Stimulated activated naive CD8-positive, alpha-beta T cell treated with anti-CD3 and anti-CD28 coated beads, Interleukin-15, Interleukin-2, amounts not matched to agents 100 U/mL and 50 U/mL, for 24 hours (primary cell): Measurements from ENCODE around the gene TOP1.
A peak's percentile ranks its signal among the peaks of the same experiment; 100 is the strongest.
"Not testable (repeated sequence)": the region's sequence is repeated elsewhere in the genome, so short reads cannot be mapped to it uniquely, and the experiment has no call there.

Experiments
- ATAC-seq: fragments of 150-1000 bp; cut with Tn5 transposase; one replicate; pipeline ENCODE4 v1.10.0; 2021
- DNase-seq: peaks from one replicate; pipeline ENCODE4 v3.0.0; 2021

The TOP1 gene

GRCh38 chr20:41003936-41004294 lies 24.7 kb upstream of the TOP1 start:
- not testable (repeated sequence) for ATAC-seq, DNase-seq

- no peak for ATAC-seq
- DNase-seq = peak; percentile 24
These were observed 23.9 kb upstream of the TOP1 start for GRCh38 chr20:41004531-41005360.

DNA sequence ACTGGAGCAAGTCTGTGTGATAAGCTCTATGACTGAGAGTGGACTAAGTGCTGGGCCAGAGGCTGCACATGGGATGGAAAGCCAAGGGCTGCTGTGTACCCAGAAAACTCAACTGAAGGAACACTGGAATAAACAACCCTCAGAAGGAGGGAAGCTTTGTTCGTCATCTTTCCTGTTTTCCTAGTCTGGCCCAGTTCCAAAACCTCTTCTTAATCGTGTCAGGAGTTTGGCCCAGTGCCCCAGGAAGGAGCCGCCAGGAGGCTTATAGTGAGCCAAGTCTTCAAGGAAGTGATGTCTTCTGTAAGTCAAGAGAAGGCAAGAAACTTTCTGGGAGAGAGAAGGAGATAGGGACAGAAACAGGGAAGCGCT lies 23.3 kb upstream of the TOP1 start:
- DNase-seq (no peak), ATAC-seq (no peak)

DNA sequence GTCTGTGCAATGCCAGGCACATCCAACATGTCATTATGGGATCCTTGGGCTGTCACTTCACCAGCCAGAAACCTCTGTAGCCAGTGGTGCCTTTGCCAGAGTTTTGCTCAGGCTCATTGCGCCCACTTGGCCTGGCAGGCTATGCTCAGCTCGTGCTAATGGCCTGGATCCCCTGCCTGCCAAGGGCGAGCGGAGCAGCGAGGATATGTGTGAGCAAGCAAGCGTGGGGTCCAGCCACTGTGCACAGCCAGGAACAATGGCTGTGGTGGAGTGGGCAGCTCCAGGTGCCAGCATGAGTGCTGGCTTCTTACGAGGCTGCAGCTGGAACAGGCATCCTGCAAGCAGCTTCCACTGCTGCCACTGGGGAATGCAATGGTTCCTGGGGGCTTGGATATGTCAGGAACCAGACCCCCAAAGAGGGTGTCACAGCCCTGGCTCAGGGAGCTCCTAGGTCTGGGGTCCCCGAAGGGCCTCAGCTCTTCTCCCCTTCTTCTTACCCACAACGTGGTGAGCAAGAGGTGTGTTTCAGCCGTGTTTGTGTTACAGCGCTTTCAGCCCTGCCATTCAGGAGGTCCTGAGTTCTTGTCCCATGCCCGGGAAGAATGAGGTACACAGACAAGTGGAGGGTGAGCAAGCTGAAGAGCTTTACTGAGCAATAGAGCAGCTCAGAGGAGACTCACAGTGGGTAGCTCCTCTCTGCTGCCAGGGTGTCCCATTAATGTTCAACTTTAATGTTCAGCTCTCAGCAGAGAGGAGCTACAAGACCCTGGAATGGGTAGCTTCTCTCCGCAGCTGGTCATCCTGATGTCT lies 22.3 kb upstream of the TOP1 start:
- ATAC-seq (no peak), DNase-seq (no peak)

DNA sequence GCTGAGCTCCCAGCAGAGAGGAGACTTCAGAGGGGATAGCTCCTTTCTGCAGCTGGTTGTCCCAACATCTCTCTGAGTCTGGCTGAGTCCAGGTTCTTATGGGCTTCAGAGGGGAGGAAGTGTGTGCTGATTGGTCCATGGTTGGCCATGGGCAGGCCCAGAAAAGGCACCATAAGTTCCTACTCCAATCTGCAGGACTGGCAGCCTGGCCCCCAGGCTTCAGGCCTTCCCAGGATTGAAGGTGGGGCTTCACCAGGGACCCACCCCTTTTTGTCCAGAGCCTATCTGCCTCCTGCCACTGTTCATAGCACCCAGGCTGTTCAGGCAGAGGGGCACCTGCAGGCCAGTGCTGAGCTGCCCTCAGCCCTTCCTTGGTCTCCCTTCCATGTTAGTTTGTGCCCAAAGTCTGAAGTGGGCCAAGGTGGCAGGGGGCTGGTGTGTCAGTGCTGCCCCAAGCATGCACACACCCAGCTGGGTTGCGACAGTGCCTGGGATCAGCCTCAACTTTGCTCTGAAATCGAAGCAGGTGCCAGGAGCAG lies 21.6 kb upstream of the TOP1 start:
- DNase-seq = no peak
- ATAC-seq = no peak

DNA sequence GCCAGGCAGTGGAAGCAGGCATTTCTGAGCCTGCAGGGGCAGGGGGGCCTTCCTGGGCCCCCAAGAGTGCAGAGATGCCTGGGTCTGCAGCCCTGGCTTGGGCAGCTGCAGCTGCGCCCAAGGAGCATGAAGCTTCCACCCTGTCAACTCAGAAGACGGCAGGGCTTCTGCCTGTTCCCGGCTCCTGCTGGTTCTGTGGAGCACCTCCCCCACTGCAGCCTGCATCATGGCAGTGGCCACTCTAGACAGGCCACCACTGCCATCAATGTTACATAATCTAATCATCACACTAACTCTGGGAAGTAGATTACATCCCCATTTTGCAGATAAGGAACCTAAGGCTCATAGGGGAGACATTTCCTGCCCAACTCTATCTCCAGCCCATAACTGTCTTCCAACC lies 21.1 kb upstream of the TOP1 start:
- no peak for DNase-seq
- ATAC-seq = no peak

DNA sequence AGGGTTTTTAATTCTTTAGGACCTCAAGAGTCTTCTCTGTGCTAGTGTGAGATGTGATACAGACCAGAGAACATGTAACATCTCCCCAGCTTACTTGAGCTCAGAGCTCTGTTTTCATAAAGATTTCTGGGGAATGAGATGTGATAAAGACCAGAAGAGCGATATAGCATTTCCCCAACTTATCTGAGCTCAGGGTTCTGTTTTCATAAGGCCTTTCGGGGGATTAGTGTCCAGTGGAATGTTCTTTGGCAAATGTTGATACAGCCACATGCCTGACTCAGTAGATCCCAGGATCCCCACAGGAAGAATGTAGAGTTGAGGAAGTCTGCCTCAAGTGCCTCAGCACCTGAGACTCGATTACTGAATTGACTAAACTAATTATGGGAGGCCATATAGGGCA lies 18.7 kb upstream of the TOP1 start:
- ATAC-seq (no peak), DNase-seq (no peak)

GRCh38 chr20:41011551-41012067 lies 17.0 kb upstream of the TOP1 start:
- DNase-seq (peak; percentile 36), ATAC-seq (peak; percentile 79)

DNA sequence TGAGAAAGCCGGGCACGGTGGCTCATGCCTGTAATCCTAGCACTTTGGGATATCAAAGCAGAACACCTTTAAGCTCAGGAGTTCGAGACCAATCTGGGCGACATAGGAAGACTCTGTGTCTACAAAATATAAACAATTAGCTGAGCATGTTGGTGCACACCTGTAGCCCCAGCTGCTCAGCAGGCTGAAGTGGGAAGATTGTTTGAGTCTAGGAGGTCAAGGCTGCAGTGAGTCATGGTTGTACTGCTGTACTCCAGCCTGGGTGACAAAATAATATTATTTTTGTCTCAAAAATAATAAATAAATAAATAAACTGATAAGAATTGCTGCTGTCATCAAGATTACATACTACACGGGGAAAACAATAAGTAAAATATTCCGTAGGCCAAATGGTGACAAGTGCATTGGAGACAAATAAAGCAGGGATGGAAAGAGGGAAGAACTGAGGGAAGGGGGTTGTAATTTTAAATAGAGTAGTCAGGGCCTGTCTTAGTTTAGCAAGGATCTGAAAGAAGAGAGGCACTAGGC lies 14.0 kb upstream of the TOP1 start:
- DNase-seq = no peak
- ATAC-seq = no peak

DNA sequence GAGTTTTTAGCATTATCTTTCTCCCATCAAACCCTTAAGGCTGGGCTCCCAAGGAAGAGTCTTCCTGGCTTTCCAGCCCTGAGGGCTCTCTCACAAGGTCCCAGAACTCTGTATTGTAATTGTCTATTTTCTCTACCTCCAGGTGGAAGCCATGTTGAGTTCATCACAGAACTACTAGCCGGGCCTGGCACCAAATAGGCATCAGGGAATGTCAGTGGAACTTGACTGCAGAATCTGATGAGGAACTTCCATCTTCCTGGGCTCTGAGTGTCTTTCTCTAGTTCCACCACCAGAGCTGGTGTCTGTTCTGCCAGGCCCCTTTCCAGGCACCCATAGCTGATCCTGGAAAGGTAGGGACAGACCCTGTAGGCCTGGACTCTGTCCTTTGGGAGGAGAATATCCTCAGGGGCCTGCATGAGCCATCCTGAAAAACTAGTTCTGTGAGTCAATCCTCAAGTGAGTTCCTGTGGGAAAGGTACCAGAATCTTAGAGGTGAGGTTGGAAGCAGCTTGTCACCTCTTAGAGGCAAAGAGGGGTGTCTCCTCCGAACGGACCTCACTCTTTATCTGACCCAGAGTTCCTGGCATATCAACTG lies 11.1 kb upstream of the TOP1 start:
- ATAC-seq (no peak), DNase-seq (no peak)

GRCh38 chr20:41018153-41018552 lies 10.5 kb upstream of the TOP1 start:
- ATAC-seq (no peak), DNase-seq (no peak)

DNA sequence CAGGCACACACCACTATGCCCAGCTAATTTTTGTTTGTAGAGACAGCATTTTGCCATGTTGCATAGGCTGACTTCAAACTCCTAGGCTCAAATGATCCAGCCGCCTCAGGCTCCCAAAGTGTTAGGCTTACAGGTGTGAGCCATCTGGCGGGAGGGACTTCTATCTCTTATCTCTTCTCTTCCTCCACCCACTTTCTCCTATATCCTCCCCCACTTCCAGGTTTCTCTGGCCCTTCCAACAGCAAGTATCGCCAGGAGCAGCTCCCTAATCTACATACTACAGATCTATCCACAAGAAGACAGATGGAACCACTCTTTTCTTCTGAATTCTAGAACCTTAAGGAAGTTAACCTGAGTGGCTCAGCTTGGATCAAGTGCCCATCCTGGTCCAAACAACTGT lies 5.1 kb upstream of the TOP1 start:
- ATAC-seq (no peak), DNase-seq (no peak)

DNA sequence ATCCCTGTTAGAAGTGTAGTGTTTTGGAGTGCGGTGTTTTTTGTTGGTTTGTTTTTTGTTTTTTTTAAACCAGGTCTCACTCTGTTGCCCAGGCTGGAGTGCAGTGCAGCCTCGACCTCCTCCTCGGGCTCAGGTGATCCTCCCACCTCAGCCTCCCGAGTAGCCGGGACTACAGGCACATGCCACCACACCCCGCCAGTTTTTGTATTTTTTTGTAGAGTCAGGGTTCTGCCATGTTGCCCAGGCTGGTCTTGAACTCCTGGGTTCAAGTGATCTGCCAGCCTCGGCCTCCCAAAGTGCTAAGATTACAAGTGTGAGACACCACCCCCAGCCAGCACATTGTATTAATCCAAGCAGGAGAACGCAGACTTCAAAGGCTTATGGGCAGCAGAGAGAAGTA lies 1.3 kb upstream of the TOP1 start:
- no peak for ATAC-seq

GRCh38 chr20:41027872-41028358 lies 707 bp upstream of the TOP1 start:
- ATAC-seq (no peak), DNase-seq (no peak)

More for the DNA sequence above, 1.3 kb upstream of the TOP1 start:
- DNase-seq = no peak

DNA sequence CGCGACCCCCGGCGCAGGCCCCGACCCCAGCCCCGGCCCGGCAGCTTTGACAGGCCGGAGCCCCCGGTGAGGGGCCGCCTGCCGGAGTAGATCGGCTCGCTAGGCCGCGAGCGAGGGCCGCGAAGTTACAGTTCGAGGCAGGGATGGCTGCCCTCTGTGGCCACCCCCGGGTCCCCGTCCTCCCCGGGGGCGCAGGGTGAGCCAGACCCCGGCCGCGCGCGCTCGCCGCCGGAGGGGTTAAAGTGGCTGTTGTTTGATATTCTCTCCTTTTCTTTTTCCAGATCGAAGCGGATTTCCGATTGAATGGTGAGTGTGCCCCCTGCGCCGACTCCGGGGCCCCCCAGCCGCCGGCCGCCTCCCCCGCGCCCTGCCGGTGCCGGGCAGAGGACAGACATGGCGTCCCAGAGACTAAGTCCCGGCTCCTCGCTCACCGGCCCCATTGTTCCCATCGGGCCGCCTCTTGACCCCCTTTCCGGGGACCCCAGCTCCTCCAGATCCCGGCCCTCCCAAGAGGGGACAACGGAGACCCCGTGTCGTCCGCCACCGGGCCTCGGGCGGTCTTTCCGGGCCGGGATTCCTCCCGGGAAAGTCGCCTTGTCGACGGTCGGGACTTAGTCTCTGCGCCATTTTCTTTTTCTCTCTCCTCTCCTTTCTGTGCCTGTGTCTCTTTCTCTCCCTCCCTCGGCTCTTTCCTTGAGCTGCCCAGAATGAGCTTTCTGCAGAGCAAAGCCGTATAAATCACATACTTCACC lies 704 bp downstream of the TOP1 start:
- DNase-seq = peak; percentile 62
- ATAC-seq = no peak

- DNase-seq = no peak
- no peak for ATAC-seq
These were observed 1.4 kb downstream of the TOP1 start for GRCh38 chr20:41030061-41030460.

GRCh38 chr20:41030531-41031242 lies 2.1 kb downstream of the TOP1 start:
- DNase-seq = no peak
- no peak for ATAC-seq

GRCh38 chr20:41031243-41031619 lies 2.6 kb downstream of the TOP1 start:
- no peak for DNase-seq
- ATAC-seq = no peak

DNA sequence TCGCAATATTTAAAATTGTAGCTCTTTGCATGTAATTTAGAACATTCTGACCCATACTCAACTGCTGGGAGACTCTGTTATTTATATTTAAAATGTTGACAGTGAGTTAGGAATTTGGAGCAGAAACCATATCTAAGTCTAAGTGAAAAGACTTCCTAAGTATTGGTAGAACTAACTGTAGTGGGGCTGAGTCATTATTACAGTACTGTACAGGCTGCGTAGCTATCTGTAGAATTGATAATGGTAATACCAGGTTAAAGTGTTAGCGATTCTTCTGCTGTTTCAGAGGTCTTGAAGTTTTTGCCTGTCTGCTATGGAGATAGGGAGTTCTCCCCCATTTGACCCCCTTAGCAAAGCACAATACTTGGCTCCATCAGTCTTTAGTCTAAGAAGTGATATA lies 3.6 kb downstream of the TOP1 start:
- ATAC-seq (no peak), DNase-seq (no peak)

DNA sequence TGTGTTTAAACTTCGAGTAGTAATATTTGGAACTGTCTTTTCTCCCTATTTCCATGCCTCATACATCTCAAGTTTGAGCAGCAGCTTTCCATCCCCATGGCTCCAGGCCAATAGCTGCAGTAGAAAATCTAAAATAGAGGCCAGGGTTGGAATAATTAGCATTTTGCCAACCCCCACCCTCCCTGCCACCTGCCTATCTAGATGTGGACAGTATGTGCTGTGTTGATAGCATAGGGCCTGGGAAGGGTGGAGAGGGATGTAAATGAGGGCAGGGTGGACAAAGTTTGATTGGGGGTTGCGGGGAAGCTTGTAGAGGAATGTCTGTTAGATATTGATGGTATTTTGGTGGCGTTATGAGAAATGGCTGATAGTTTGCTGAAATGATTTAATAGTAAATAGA lies 5.6 kb downstream of the TOP1 start:
- no peak for DNase-seq

DNA sequence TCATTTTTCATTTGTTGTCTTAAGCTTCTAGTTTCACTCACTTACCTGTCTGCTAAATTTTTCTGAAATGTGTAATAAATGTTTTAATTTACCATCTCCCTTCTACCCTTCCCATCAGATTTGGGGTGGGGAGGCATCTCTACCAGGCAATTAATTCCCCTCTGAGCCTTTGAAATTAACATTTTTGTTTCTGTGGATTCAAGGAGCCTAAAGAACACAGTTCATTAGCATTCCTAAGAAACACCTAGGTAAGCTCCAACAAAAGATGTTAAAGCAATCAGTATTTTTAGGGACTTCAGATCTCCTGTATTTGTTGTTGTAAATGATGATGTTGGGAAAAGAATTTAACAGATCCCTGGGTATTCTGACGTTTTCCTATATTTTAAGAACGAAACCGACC lies 6.6 kb downstream of the TOP1 start:
- no peak for ATAC-seq
- DNase-seq = no peak

More for the DNA sequence above, 5.6 kb downstream of the TOP1 start:
- ATAC-seq = no peak
